Measurements from ENCODE around the gene C9orf57. TPM values are rescaled to one million over a fixed set of nuclear protein-coding genes. Genes with fewer than 3 reads are reported as not detected.
A peak's percentile ranks its signal among the peaks of the same experiment; 100 is the strongest.

Gene C9orf57
- total RNA-seq, 1 experiment from 2014 or later: not detected

- Histone ChIP-seq H3K9me3 (no peaks in the 10 kb centered on the region), H3K4me3 (ENCODE audit: low read depth, low read length) (no peak overlapping the region), H3K4me1 (no peaks in the 10 kb centered on the region), H3K27me3 (replicated peaks; ENCODE audit: control insufficient read depth, insufficient read depth, low read length) (no peaks in the 10 kb centered on the region), H3K36me3 (ENCODE audit: control insufficient read depth, insufficient read depth, low read length) (no peaks in the 10 kb centered on the region)
- H3K27me3 Mint-ChIP-seq (ENCODE audit: insufficient read depth, unreplicated experiment): no peaks in the 10 kb centered on the region
- no peak overlapping the region for H3K27ac Mint-ChIP-seq (ENCODE audit: unreplicated experiment)
- no peaks in the 10 kb centered on the region for H3K4me1 Mint-ChIP-seq (ENCODE audit: low read depth, unreplicated experiment)
- no peaks in the 10 kb centered on the region for H3K9me3 Mint-ChIP-seq (ENCODE audit: unreplicated experiment)
- DNase-seq: no peak
- POLR2A ChIA-PET: interaction anchor here (0.6 kb wide), 1 partner anchor 13 kb away, joined by 4 read pairs; no protein-coding TSS in a partner anchor
- no peaks in the 10 kb centered on the region for H3K36me3 Mint-ChIP-seq (ENCODE audit: insufficient read depth, unreplicated experiment)
- no peak overlapping the region for H3K4me3 Mint-ChIP-seq (ENCODE audit: unreplicated experiment)
- CTCF ChIA-PET: no interaction called here
- BruUV-seq (replicated peaks): no TSS peak
- no peak for TF ChIP-seq CTCF (IDR thresholded peaks at IDR 0.05; ENCODE audit: insufficient read depth in 1 of 2, low read depth in 1 of 2, low read length in 1 of 2, severe bottlenecking in 1 of 2, unreplicated experiment in 1 of 2)
- intact Hi-C loops (cut with micrococcal nuclease; ENCODE audit: unreplicated experiment): no loop called here
Measured at GRCh38 chr9:72023596-72023995, 36.8 kb downstream of the C9orf57 start.

GRCh38 chr9:72022841-72023240, 37.6 kb downstream of the C9orf57 start:
- POLR2A ChIA-PET: no interaction called here
- no peak for TF ChIP-seq CTCF (IDR thresholded peaks at IDR 0.05; ENCODE audit: insufficient read depth in 1 of 2, low read depth in 1 of 2, low read length in 1 of 2, severe bottlenecking in 1 of 2, unreplicated experiment in 1 of 2)
- intact Hi-C loops (cut with micrococcal nuclease; ENCODE audit: unreplicated experiment): no loop called here
- Histone ChIP-seq H3K36me3 (ENCODE audit: control insufficient read depth, insufficient read depth, low read length) (no peaks in the 10 kb centered on the region), H3K4me1 (no peaks in the 10 kb centered on the region), H3K9me3 (no peaks in the 10 kb centered on the region), H3K27me3 (replicated peaks; ENCODE audit: control insufficient read depth, insufficient read depth, low read length) (no peaks in the 10 kb centered on the region), H3K4me3 (ENCODE audit: low read depth, low read length) (no peak overlapping the region)
- DNase-seq: no peak
- H3K4me1 Mint-ChIP-seq (ENCODE audit: low read depth, unreplicated experiment): no peaks in the 10 kb centered on the region
- no peaks in the 10 kb centered on the region for H3K36me3 Mint-ChIP-seq (ENCODE audit: insufficient read depth, unreplicated experiment)
- H3K27ac Mint-ChIP-seq (ENCODE audit: unreplicated experiment): no peak overlapping the region
- CTCF ChIA-PET: no interaction called here
- H3K9me3 Mint-ChIP-seq (ENCODE audit: unreplicated experiment): no peaks in the 10 kb centered on the region
- BruUV-seq (replicated peaks): no TSS peak
- H3K4me3 Mint-ChIP-seq (ENCODE audit: unreplicated experiment): no peak overlapping the region
- no peaks in the 10 kb centered on the region for H3K27me3 Mint-ChIP-seq (ENCODE audit: insufficient read depth, unreplicated experiment)

GRCh38 chr9:72013292-72013760, 47.1 kb downstream of the C9orf57 start:
- Histone ChIP-seq H3K27me3 (replicated peaks; ENCODE audit: control insufficient read depth, insufficient read depth, low read length) (no peaks in the 10 kb centered on the region), H3K4me3 (ENCODE audit: low read depth, low read length) (no peak overlapping the region), H3K9me3 (no peaks in the 10 kb centered on the region), H3K4me1 (no peaks in the 10 kb centered on the region), H3K36me3 (ENCODE audit: control insufficient read depth, insufficient read depth, low read length) (no peaks in the 10 kb centered on the region)
- BruUV-seq (replicated peaks): no TSS peak
- H3K4me1 Mint-ChIP-seq (ENCODE audit: low read depth, unreplicated experiment): no peaks in the 10 kb centered on the region
- ChIA-PET CTCF (no interaction called here), POLR2A (no interaction called here)
- H3K9me3 Mint-ChIP-seq (ENCODE audit: unreplicated experiment): no peaks in the 10 kb centered on the region
- peak in 1 of 2 experiments; percentile 39 for DNase-seq
- no peaks in the 10 kb centered on the region for H3K27me3 Mint-ChIP-seq (ENCODE audit: insufficient read depth, unreplicated experiment)
- intact Hi-C loops (cut with micrococcal nuclease; ENCODE audit: unreplicated experiment): no loop called here
- no peak overlapping the region for H3K27ac Mint-ChIP-seq (ENCODE audit: unreplicated experiment)
- no peak for TF ChIP-seq CTCF (IDR thresholded peaks at IDR 0.05; ENCODE audit: insufficient read depth in 1 of 2, low read depth in 1 of 2, low read length in 1 of 2, severe bottlenecking in 1 of 2, unreplicated experiment in 1 of 2)
- no peak overlapping the region for H3K4me3 Mint-ChIP-seq (ENCODE audit: unreplicated experiment)
- H3K36me3 Mint-ChIP-seq (ENCODE audit: insufficient read depth, unreplicated experiment): no peaks in the 10 kb centered on the region
